ENCODE data around the gene RABGAP1L.

Gene RABGAP1L

GRCh38 chr1:174726880-174727585 lies 567.7 kb downstream of the RABGAP1L start:
- DNase-seq: no peak

GRCh38 chr1:174734270-174734669 lies 575.0 kb downstream of the RABGAP1L start:
- DNase-seq: no peak

DNA sequence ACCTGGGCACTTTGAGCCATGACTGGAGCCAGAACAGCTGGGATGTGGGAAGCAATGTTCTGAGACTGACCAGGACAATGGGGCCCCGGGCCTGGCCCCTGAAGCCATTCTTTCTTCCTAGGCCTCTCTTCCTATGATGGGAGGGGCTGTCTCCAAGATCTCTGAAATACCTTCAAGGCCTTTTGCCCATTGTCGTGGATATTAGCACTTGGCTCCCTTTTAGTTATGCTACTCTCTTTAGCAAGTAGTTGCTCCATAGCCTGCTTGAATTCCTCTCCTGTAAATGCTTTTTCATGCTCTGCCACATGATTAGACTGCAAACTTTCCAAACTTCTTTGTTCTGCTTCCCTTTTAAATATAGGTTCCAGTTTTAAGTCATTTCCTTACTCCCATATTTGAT lies 577.5 kb downstream of the RABGAP1L start:
- no peak for DNase-seq

GRCh38 chr1:174740249-174740968 lies 581.1 kb downstream of the RABGAP1L start:
- no peak for DNase-seq

DNA sequence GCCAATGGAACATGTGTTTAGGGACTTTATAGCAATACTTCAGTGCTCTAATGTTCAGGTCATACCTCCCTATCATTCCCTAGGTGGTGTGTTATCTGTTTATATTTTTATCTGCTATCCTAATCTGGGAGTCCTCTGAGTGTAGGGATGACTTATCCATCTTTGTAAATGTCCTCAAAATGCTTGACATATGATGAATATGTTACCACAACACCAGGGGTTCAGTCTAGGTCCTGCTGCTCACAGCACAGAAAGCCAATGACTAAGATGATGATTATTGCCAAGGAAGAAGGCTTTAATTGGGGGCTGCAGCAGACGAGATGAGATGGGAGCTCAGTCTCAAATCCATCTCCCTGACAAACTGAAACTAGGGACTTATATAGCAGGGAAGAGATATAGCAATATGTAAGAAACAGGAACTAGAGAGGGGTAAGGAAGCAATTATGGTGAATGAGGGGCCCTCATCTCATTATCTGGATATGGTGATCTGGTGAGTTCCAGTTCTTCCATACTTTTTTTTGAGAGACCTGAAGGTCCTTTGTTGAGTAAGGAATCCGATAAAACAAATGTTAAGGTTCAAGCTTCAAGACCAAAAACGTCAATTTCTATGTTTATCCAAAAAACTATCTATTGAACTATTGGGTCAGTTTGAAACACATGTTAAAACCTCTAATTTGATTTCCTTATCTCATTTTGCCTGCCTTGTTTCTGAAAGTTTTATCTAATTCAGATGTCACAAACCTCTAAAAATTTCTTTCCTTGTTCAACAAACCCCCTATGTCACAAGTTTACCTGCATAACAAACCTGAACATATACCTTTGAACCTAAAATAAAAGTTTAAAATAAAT lies 583.7 kb downstream of the RABGAP1L start:
- DNase-seq: no peak

DNA sequence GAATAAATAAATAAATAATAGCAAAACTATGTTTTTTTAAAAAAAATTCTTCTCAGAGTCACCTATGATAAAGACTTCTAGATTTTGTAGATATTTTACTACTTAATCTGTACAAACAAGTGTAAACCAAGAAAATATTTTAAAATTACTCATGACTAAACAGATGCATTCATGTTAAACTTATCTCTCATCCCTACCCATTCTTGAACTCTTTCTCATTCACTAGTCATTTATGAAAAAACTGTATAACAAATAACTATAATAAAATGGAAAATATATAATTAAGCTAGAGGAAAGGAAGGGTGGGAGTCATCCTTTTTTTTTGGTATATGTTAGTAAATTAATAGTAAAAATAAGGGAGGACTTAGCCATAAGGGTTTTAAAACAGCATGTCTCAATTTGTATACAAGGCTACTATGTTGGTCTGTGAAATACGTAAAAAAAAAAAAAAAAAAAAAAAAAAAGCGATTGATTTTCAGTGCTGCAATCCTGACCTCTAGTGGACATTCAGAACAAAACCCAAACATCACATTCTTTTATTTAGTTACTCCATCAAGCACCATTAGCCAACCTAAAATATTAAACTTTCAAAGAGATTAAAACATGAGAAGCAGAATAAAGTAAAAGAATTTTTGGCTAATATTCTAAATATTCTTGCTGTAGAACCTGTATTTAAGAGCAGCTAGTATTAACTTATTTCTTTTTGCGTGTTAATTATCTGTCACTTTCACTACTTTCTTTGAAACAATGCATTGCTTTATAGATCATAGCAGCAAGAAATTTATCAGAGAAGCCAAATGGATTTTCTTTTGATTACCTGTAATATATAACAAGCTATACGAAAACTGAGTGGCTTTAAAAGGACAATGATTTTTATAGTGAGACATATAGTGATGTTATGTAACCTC lies 584.6 kb downstream of the RABGAP1L start:
- no peak for DNase-seq

GRCh38 chr1:174744886-174745285 lies 585.6 kb downstream of the RABGAP1L start:
- no peak for DNase-seq

GRCh38 chr1:174746024-174746808 lies 586.9 kb downstream of the RABGAP1L start:
- DNase-seq: no peak

DNA sequence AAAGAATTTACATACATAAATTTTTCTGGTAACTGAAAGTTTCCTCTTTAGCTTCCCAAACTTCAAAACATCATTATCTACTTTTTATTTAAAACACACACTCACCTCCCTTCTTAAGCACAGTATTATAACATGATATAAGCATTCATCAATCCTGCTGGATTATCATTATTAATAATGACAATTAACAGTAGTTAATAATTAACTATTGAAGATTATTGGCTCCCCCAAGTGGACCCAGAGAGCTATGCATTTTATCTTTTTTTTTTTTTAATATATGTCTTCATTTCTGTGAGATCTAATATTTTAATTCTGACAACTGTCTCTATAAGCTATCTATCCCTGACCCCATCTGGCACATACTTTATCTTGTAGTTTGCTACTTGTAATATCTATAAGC lies 588.3 kb downstream of the RABGAP1L start:
- no peak for DNase-seq

DNA sequence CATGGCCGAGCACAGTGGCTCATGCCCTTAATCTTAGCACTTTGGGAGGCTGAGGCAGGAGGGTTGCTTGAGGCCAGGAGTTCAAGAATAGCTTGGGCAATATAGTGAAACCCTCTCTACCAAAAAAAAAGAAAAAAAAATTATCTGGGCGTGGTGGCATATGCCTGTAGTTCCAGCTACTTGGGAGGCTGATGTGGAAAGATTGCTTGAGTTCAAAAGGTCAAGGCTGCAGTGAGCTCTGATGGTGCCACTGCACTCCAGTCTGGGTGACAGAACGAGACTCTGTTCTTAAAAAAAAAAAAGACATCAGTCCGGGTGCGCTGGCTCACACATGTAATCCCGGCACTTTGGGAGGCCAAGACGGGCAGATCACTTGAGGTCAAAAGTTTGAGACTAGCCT lies 589.3 kb downstream of the RABGAP1L start:
- no peak for DNase-seq

- no peak for DNase-seq
Measured at GRCh38 chr1:174753131-174753530, 593.8 kb downstream of the RABGAP1L start.

GRCh38 chr1:174761335-174761734 lies 602.0 kb downstream of the RABGAP1L start:
- DNase-seq: no peak

DNA sequence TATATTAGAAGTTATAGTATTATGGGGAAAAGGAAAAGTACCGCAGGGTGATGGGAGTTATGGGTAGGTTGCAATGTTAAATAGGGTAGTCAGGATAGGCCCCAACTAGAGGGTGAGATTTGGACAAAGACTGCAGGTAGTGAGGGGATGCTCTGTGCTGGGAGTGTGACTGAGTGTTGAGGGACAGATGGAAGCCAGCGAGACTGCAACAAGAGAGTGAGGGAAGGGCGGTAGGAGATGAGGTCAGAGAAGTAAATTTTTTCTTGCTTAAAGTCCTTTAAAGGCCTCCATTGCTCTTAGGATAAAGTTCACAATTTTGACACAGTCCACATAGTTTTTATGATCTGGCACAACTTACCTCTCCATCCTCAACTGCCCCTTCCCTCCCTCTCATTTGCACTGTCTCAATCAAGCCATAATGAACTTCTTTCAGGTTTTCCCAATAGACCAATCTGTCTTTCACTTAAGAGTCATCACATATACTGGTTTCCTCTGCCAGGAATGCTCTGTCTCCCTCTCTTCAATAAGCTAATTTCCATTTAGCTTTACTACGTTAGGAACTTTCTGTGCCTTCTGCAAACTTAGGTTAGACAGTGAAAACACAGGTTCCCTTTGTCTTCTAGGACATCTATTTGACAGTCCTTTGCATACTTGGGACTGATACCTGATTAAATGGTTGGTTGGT lies 602.7 kb downstream of the RABGAP1L start:
- DNase-seq: no peak

GRCh38 chr1:174764191-174764590 lies 604.9 kb downstream of the RABGAP1L start:
- DNase-seq: no peak

DNA sequence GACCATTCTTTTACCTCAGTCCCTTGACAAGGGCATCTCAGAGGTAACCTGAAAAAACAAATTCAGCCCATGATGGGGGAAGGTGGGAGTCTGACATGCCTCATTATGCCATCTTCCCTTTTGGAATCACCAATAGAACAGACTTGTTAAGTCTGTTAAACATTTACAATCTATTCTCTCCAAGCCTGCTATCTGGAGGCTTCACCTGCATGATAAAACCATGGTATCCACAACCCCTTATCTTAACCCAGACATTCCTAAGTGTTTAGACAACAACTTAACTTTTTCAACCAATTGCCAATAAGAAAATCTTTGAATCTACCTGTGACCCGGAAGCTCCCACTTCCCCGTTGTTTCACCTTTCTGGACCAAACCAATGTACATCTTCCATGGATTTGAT lies 607.4 kb downstream of the RABGAP1L start:
- DNase-seq: no peak

DNA sequence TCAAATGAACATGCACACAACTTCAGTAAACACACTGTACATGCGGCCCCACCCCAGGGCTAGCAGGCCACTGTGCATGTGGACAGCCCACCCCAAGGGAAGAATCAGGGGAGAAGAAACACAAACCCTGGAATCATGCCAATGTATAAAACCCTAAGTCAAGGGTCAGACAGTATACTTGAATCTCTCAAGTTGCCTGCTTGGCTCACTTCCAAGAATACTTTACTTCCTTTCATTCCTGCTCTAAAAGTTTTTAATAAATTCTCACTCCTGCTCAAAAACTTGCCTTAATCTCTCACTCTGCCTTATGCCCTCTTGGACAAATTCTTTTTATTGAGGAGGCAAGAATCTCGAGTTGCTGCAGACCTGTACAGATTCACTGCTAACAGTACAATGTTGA lies 609.2 kb downstream of the RABGAP1L start:
- no peak for DNase-seq

GRCh38 chr1:174768949-174769348 lies 609.6 kb downstream of the RABGAP1L start:
- no peak for DNase-seq

GRCh38 chr1:174769961-174770549 lies 610.7 kb downstream of the RABGAP1L start:
- no peak for DNase-seq

DNA sequence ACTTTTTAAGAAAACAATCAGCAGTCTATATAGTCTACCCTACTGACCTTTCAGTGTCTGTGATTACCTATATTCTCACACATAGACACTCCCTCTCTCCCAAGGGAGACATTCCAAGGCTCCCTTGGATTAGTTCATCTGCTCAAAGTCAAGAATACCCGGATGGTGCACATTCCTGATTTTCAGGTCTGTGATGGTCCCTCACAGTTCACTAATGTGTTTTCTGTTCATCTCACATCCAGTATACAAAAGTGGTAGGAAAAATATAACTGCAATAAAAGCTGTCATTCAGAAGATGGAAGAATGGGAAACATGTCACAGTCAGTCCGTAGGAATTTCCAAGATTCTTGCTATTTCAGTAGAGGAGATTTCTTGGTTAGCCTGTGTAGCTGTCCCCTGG lies 616.3 kb downstream of the RABGAP1L start:
- DNase-seq: no peak

- DNase-seq: no peak
Measured at GRCh38 chr1:174777262-174777661, 617.9 kb downstream of the RABGAP1L start.

GRCh38 chr1:174785510-174785909 lies 626.2 kb downstream of the RABGAP1L start:
- DNase-seq: no peak

All from cortex of kidney (tissue), 1 donor.